Measurements from ENCODE around the gene ZNF768.

DNA sequence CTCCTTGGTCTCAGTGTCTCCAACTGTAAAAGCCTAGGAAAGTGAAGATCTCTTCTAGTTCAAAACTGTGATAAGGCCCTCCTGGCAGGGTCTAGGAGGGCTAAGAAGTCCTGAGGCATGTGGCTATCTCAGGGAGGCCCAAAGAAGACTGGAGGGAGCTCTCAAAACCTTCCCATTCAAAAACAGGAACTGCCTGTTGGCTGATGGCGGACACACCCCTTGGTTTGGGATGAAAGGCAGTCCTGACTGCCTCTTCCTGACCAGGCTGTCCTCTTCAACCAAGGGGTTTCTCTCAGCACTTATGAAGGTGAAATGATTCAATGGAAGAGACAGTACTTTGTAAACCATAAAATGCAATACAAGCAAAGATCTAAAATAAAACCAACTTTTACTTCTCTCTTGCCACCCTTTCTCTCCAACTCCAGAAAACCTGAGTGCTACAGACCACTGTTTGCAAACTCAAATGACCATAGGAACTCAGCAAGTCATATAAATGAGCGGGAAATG is 27.1 kb upstream of the ZNF768 start:
- TF ChIP-seq, protein P1, sequence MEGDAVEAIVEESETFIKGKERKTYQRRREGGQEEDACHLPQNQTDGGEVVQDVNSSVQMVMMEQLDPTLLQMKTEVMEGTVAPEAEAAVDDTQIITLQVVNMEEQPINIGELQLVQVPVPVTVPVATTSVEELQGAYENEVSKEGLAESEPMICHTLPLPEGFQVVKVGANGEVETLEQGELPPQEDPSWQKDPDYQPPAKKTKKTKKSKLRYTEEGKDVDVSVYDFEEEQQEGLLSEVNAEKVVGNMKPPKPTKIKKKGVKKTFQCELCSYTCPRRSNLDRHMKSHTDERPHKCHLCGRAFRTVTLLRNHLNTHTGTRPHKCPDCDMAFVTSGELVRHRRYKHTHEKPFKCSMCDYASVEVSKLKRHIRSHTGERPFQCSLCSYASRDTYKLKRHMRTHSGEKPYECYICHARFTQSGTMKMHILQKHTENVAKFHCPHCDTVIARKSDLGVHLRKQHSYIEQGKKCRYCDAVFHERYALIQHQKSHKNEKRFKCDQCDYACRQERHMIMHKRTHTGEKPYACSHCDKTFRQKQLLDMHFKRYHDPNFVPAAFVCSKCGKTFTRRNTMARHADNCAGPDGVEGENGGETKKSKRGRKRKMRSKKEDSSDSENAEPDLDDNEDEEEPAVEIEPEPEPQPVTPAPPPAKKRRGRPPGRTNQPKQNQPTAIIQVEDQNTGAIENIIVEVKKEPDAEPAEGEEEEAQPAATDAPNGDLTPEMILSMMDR (conservative IDR thresholded peaks at IDR 0.05; ENCODE audit: low read length): no peak
- TF ChIP-seq EZH2phosphoT487 (IDR thresholded peaks at IDR 0.05; ENCODE audit: borderline replicate concordance, low read depth, low read length): no peak

Measured in OCI-LY7 (cell line).